GM06990 (cell line): Measurements from ENCODE around the gene TNFRSF1A.

ENCODE experiments used
- DNase-seq: peaks from one replicate; pipeline ENCODE4 v3.0.0-alpha.2; 2011; ENCODE audit not compliant: insufficient read length; ENCODE audit errors: extremely low read depth
- H3K27me3 ChIP-seq: replicated peaks from 2 replicates; pipeline ENCODE4 v1.6.0; 2011; ENCODE audit warnings: low read length; ENCODE audit not compliant: control insufficient read depth, insufficient read depth
- H3K36me3 ChIP-seq: 2 replicates; pipeline ENCODE4 v1.5.1; 2011; ENCODE audit warnings: low read length; ENCODE audit not compliant: control insufficient read depth, insufficient read depth
- H3K4me3 ChIP-seq: replicated peaks from 2 replicates; pipeline ENCODE4 v1.5.1; 2011; ENCODE audit warnings: low read depth, mild to moderate bottlenecking, control low read depth, low read length
- CTCF ChIP-seq: IDR thresholded peaks from 2 replicates; pipeline ENCODE4 v1.5.1; 2011; ENCODE audit warnings: low read length, control low read depth, mild to moderate bottlenecking, inconsistent platforms; ENCODE audit not compliant: insufficient read depth, poor library complexity, severe bottlenecking

TNFRSF1A gene

GRCh38 chr12:6303071-6303470 lies 38.8 kb downstream of the TNFRSF1A start:
- no peak for TF ChIP-seq CTCF
- no peak for DNase-seq
- H3K36me3 ChIP-seq, result no peaks in the 10 kb centered on the region
- no peaks in the 10 kb centered on the region for H3K27me3 ChIP-seq
- H3K4me3 ChIP-seq, result no peak overlapping the region

- Histone ChIP-seq H3K4me3 (no peak overlapping the region), H3K36me3 (no peaks in the 10 kb centered on the region), H3K27me3 (no peaks in the 10 kb centered on the region)
- no peak for DNase-seq
- no peak for TF ChIP-seq CTCF
Observed at GRCh38 chr12:6302621-6303020, 39.3 kb downstream of the TNFRSF1A start.

- no peak for DNase-seq
- no peaks in the 10 kb centered on the region for H3K27me3 ChIP-seq
- TF ChIP-seq CTCF, result no peak
- H3K4me3 ChIP-seq, result no peak overlapping the region
- no peaks in the 10 kb centered on the region for H3K36me3 ChIP-seq
Observed at GRCh38 chr12:6301721-6302120, 40.2 kb downstream of the TNFRSF1A start.

- no peak for DNase-seq
- H3K27me3 ChIP-seq, result no peaks in the 10 kb centered on the region
- no peak overlapping the region for H3K4me3 ChIP-seq
- no peak for TF ChIP-seq CTCF
- H3K36me3 ChIP-seq, result no peaks in the 10 kb centered on the region
Observed at GRCh38 chr12:6297170-6297569, 44.7 kb downstream of the TNFRSF1A start.

- DNase-seq, result no peak
- H3K27me3 ChIP-seq, result no peaks in the 10 kb centered on the region
Observed at GRCh38 chr12:6295094-6295811, 46.6 kb downstream of the TNFRSF1A start.

More at GRCh38 chr12:6295094-6295811, 46.6 kb downstream of the TNFRSF1A start:
- no peak for TF ChIP-seq CTCF
- no peak overlapping the region for H3K4me3 ChIP-seq
- H3K36me3 ChIP-seq, result no peaks in the 10 kb centered on the region
